A549 (cell line): ENCODE data around the gene SNRNP25. TPM values are rescaled to one million over a fixed set of nuclear protein-coding genes. Genes with fewer than 3 reads are reported as not detected.

Experiments
- ATAC-seq, 2 experiments: fragments of 200-7000 bp in 1 of 2; fragments of >200 bp in 1 of 2; cut with Nextera tagmentation in 1 of 2; cut with Tn5 transposase in 1 of 2; 3 replicates each; pipeline versions ENCODE4 v1.8.0 to v1.9.1; 2018 to 2020; ENCODE audit warnings: mild to moderate bottlenecking in 1 of 2, moderate library complexity in 1 of 2
- CTCF ChIA-PET: fragments of 300-600 bp; sonication (Branson Sonifier 250); formaldehyde crosslinking; extraction: SDS; loops from one replicate; lab custom pipeline; 2021; ENCODE audit warnings: antibody characterized with exemption, inconsistent platforms; lab: Yijun Ruan, JAX
- POLR2A ChIA-PET: fragments of 350-600 bp; formaldehyde crosslinking; extraction: SDS; loops from one replicate; lab custom pipeline; 2021; ENCODE audit warnings: antibody characterized with exemption, inconsistent platforms; lab: Yijun Ruan, JAX
- DNase-seq, 2 experiments: peaks; one replicate each; pipeline versions ENCODE4 v3.0.0 to v3.0.0-alpha.2; 2011 to 2016; ENCODE audit warnings: low read depth in 1 of 2, low spot score in 1 of 2
- FAIRE-seq: peaks from 2 replicates; lab custom pipeline; 2011; peaks lifted over from hg19 to GRCh38; lab: Jason Lieb, UNC
- H3K27ac ChIP-seq, 2 experiments: fragments of >200 bp; sonication (Bioruptor Twin); formaldehyde crosslinking; 3 replicates each; pipeline ENCODE4 v1.5.1; 2016 to 2017
- H3K4me1 ChIP-seq: fragments of >200 bp; sonication (Bioruptor Twin); formaldehyde crosslinking; 3 replicates; pipeline ENCODE4 v1.6.1; 2016
- H3K4me2 ChIP-seq: fragments of >200 bp; sonication (Bioruptor Twin); formaldehyde crosslinking; 3 replicates; pipeline ENCODE4 v1.6.1; 2016
- H3K4me3 ChIP-seq: fragments of >200 bp; sonication (Bioruptor Twin); formaldehyde crosslinking; 3 replicates; pipeline ENCODE4 v1.5.1; 2016
- H3K9me3 ChIP-seq: fragments of >200 bp; sonication (Bioruptor Twin); formaldehyde crosslinking; 3 replicates; pipeline ENCODE4 v1.6.1; 2016
- BCL3 ChIP-seq: fragments of >200 bp; sonication (Bioruptor Twin); formaldehyde crosslinking; IDR thresholded peaks from 3 replicates; pipeline ENCODE4 v1.6.1; 2016
- CBX2 ChIP-seq: fragments of 200-600 bp; sonication (generic); IDR thresholded peaks from 2 replicates; pipeline ENCODE4 v1.6.1; 2016; ENCODE audit warnings: low read depth, mild to moderate bottlenecking, borderline replicate concordance
- CEBPB ChIP-seq, 2 experiments: fragments of >200 bp in 1 of 2; sonication (Bioruptor Twin) in 1 of 2; formaldehyde crosslinking in 1 of 2; IDR thresholded peaks; 2 replicates each; pipeline ENCODE4 v1.6.1; 2012 to 2016
- CHD2 ChIP-seq: fragments of 150-350 bp; IDR thresholded peaks from 2 replicates; pipeline ENCODE4 v1.6.1; 2014; ENCODE audit warnings: low read length; ENCODE audit not compliant: partially characterized antibody
- CHD4 ChIP-seq: fragments of 200-600 bp; sonication (generic); IDR thresholded peaks from 2 replicates; pipeline ENCODE4 v1.6.1; 2016; ENCODE audit warnings: antibody characterized with exemption, mild to moderate bottlenecking, borderline replicate concordance
- EHMT2 ChIP-seq: fragments of 200-600 bp; sonication (generic); IDR thresholded peaks from 2 replicates; pipeline ENCODE4 v1.6.1; 2016; ENCODE audit warnings: antibody characterized with exemption, low read depth, mild to moderate bottlenecking, moderate library complexity
- FOSB ChIP-seq: fragments of 250-450 bp; sonication (Bioruptor Pico); IDR thresholded peaks from 2 replicates; pipeline ENCODE4 v1.5.0; 2020; ENCODE audit warnings: mild to moderate bottlenecking, moderate library complexity
- HEYL ChIP-seq: fragments of 250-450 bp; sonication (Bioruptor Pico); IDR thresholded peaks from 2 replicates; pipeline ENCODE4 v1.8.0; 2021; ENCODE audit warnings: mild to moderate bottlenecking, moderate library complexity
- HOXA7 ChIP-seq: fragments of 250-450 bp; sonication (Bioruptor Pico); IDR thresholded peaks from 2 replicates; pipeline ENCODE4 v1.5.0; 2020; ENCODE audit warnings: mild to moderate bottlenecking, moderate library complexity
- HOXB13 ChIP-seq: fragments of 250-450 bp; sonication (Bioruptor Pico); IDR thresholded peaks from 2 replicates; pipeline ENCODE4 v1.5.0; 2020; ENCODE audit warnings: low read depth, mild to moderate bottlenecking, moderate library complexity
- HOXB5 ChIP-seq: fragments of 250-450 bp; sonication (Bioruptor Pico); IDR thresholded peaks from 2 replicates; pipeline ENCODE4 v1.5.0; 2020; ENCODE audit warnings: mild to moderate bottlenecking, moderate library complexity
- JUNB ChIP-seq: fragments of >200 bp; sonication (Bioruptor Twin); formaldehyde crosslinking; IDR thresholded peaks from 2 replicates; pipeline ENCODE4 v1.6.1; 2016
- KDM1A ChIP-seq: fragments of 200-600 bp; sonication (generic); IDR thresholded peaks from 2 replicates; pipeline ENCODE4 v1.6.1; 2016; ENCODE audit warnings: low read depth, mild to moderate bottlenecking
- MAFK ChIP-seq: fragments of 450-650 bp; IDR thresholded peaks from 2 replicates; pipeline ENCODE4 v1.6.1; 2014; ENCODE audit not compliant: partially characterized antibody
- MAX ChIP-seq: IDR thresholded peaks from 2 replicates; pipeline ENCODE4 v1.6.1; 2012
- NFE2L2 ChIP-seq: fragments of 150-350 bp; conservative IDR thresholded peaks from 2 replicates; pipeline ENCODE4 v1.6.1; 2014; ENCODE audit warnings: low read length
- NPAS2 ChIP-seq: fragments of 250-450 bp; sonication (Bioruptor Pico); IDR thresholded peaks from 2 replicates; pipeline ENCODE4 v1.8.0; 2022; ENCODE audit warnings: mild to moderate bottlenecking, moderate library complexity, borderline replicate concordance
- NR3C1 ChIP-seq: fragments of >200 bp; sonication (Bioruptor Twin); formaldehyde crosslinking; IDR thresholded peaks from 3 replicates; pipeline ENCODE4 v1.6.1; 2017
- PHF8 ChIP-seq: fragments of 200-600 bp; sonication (generic); IDR thresholded peaks from 2 replicates; pipeline ENCODE4 v1.6.1; 2016; ENCODE audit warnings: low read depth, mild to moderate bottlenecking, antibody characterized with exemption, moderate library complexity, borderline replicate concordance
- POLR2A ChIP-seq: IDR thresholded peaks from 2 replicates; pipeline ENCODE4 v1.6.1; 2012; ENCODE audit warnings: mild to moderate bottlenecking, low read length
- RAD21 ChIP-seq, 2 experiments: fragments of >200 bp in 1 of 2; sonication (Bioruptor Twin) in 1 of 2; formaldehyde crosslinking in 1 of 2; IDR thresholded peaks in 1 of 2; conservative IDR thresholded peaks in 1 of 2; 2 replicates in 1 of 2; 3 replicates in 1 of 2; pipeline ENCODE4 v1.6.1; 2012 to 2018; ENCODE audit warnings: inconsistent platforms in 1 of 2
- RCOR1 ChIP-seq: fragments of 150-350 bp; IDR thresholded peaks from 2 replicates; pipeline ENCODE4 v1.6.1; 2014; ENCODE audit warnings: antibody characterized with exemption, low read length, low read depth
- TP53 ChIP-seq: fragments of 250-450 bp; sonication (Bioruptor Pico); IDR thresholded peaks from 2 replicates; pipeline ENCODE4 v1.5.0; 2021; ENCODE audit warnings: mild to moderate bottlenecking, moderate library complexity
- ZC3H11A ChIP-seq: fragments of 450-650 bp; IDR thresholded peaks from 2 replicates; pipeline ENCODE4 v1.6.1; 2014; ENCODE audit warnings: antibody characterized with exemption, mild to moderate bottlenecking
- WGBS: methylation state at CpG from one replicate; pipeline ENCODE4 v1.1.6; 2017; ENCODE audit errors: missing lambda C conversion rate; 5-methylcytosine and 5-hydroxymethylcytosine counted together
- polyA plus RNA-seq, 4 experiments: library from polyadenylated mRNA; depleted of rRNA in 3 of 4; stranded (reverse); fragments of >200 nt; fragmentation: RNase III in 1 of 4; extraction: RNeasy Plus Mini Kit Qiagen cat#74134 plus additional on column Dnase treatment in 1 of 4; gene quantifications; 2 replicates in 3 of 4; 3 replicates in 1 of 4; pipeline ENCODE4 v1.2.3, GENCODE V29; 2011 to 2017
- TF ChIP-seq, protein P1 (sequence below): fragments of >200 bp; sonication (Bioruptor Twin); formaldehyde crosslinking; IDR thresholded peaks from 2 replicates; pipeline ENCODE4 v1.6.1; 2016

Gene SNRNP25
- polyA plus RNA-seq, 2 of the 4 experiments (the other 2 are of a cell fraction) = 45.0 to 82.2 TPM

DNA sequence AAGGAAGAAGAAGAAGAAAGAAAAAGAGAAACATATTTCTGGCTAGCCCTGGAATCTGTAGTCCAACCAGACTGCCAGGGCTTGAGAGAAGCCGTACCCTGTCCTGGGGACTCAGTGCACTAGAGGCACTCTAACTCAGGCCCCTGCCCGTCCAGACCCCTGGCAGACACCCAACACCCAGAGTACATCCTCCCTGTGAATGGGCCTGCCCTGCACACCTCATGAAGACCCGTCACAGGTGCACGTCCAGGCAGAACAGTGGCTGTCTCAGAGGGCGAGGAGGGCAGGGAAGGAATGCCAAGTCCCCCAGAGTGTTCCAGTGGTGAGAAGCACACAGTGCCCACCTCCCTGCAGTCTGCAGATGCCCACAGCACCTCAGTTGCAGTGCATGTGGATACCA is 47.4 kb downstream of the SNRNP25 start:
- H3K27ac ChIP-seq = no peak overlapping the region
- WGBS = 96% methylated on average over 5 of the region's 5 CpGs
- ChIA-PET POLR2A (no interaction called here), CTCF (no interaction called here)
- TF ChIP-seq NFE2L2 (no peak), RCOR1 (no peak), HEYL (CRISPR knock-in tag) (no peak), ZC3H11A (no peak), POLR2A (no peak), HOXB5 (CRISPR knock-in tag) (no peak), CHD4 (no peak), CHD2 (no peak), NR3C1 (no peak)
- FAIRE-seq = no peak
- ATAC-seq = no peak
- H3K4me1 ChIP-seq = peaks cover 10% of the 10 kb centered on the region
- H3K4me3 ChIP-seq = no peak overlapping the region
- H3K4me2 ChIP-seq = no peak overlapping the region
- no peaks in the 10 kb centered on the region for H3K9me3 ChIP-seq
- no peak for DNase-seq

- Histone ChIP-seq H3K9me3 (no peaks in the 10 kb centered on the region), H3K4me3 (no peak overlapping the region), H3K27ac (no peak overlapping the region), H3K4me1 (peaks cover 10% of the 10 kb centered on the region), H3K4me2 (no peak overlapping the region)
- 94% methylated on average over 5 of the region's 6 CpGs for WGBS
- POLR2A ChIA-PET = no interaction called here
- ATAC-seq = no peak
- no peak for DNase-seq
- CTCF ChIA-PET = interaction anchor here (1.6 to 11.0 kb wide), 3 partner anchors 11 to 80 kb away, joined by 4 to 104 read pairs (median 85); partner anchors contain the start of gene HBQ1
- no peak for FAIRE-seq
- no peak for TF ChIP-seq NR3C1
- TF ChIP-seq RAD21 (conservative IDR thresholded peaks at IDR 0.05 in 1 of 2, IDR thresholded peaks at IDR 0.05 in 1 of 2) = no peak
- TF ChIP-seq TP53 (CRISPR knock-in tag) = no peak
Observed at GRCh38 chr16:101586-101985, 48.0 kb downstream of the SNRNP25 start.

DNA sequence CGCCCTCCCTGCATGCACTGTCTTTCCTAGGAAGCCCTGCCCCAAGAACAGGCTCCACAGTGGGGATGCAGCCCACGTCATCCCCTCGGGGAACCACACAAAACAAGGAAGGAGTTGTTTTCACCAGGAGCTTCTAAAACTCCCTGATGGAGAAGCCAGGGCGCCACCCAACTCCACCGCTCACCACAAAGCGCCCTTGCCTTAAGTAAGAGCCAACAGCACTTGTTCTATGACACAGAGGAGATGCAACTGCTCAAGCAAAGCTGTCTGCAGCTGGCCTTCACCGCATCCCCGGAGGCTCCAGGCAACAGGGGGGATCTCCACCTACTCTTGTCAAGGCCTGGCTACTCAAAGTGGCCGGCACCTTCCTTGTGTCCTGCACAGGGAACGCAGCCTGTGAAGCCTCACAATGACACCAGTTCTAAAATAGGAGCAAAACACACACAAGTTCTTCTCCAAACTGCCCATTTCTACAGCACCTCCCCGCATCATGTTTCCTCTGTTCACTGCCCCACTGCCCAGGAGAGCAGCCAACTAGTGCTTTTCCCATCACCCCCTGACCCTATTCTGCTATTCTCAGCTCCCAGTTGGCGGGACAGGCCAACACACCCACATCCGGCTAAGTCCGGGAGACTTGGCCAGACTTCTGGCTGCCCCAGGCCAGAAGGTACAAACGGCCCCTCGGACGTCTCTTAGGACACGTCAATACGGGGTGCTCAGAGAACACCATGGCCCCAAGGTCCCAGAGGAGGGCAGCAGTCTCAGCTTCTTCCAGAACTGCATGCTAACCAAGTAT is 48.6 kb downstream of the SNRNP25 start:
- no peak overlapping the region for H3K27ac ChIP-seq
- FAIRE-seq = no peak
- CTCF ChIA-PET = interaction anchor here (1.4 to 11.0 kb wide), 4 partner anchors 11 to 260 kb away, joined by 4 to 104 read pairs (median 44); partner anchors contain the start of gene HBQ1
- WGBS = 95% methylated on average over 14 of the region's 19 CpGs
- no peaks in the 10 kb centered on the region for H3K9me3 ChIP-seq
- TF ChIP-seq CBX2 (no peak), JUNB (no peak), RAD21 (conservative IDR thresholded peaks at IDR 0.05 in 1 of 2, IDR thresholded peaks at IDR 0.05 in 1 of 2) (no peak), HOXA7 (CRISPR knock-in tag) (no peak)
- peaks cover 7% of the 10 kb centered on the region for H3K4me1 ChIP-seq
- POLR2A ChIA-PET = interaction anchor here (1.0 kb wide), 1 partner anchor 251 kb away, joined by 3 read pairs; no protein-coding TSS in a partner anchor
- DNase-seq = no peak
- H3K4me2 ChIP-seq = no peak overlapping the region
- no peak overlapping the region for H3K4me3 ChIP-seq
- ATAC-seq = no peak

DNA sequence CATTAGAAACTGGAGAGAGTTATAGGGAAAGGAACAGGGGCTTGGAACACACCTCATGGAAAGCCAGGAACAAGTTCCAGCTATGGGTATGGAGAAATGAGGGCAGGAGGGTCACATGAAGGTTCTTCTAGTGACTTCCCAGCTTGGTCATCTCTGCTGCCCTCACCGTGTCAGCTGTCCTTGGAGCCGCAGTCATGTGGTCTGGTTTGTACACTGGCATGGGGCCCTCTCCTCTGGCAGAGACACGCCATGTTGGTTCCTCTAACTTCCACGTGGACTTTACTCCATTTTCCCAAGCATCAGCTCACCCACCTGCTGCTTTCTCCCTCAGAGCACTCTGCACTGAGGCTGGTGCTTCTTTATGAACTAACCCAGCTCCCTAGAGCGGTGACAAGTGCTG is 50.7 kb downstream of the SNRNP25 start:
- H3K4me1 ChIP-seq = peaks cover 4% of the 10 kb centered on the region; the same call in 2 of the 3 replicates
- no peak overlapping the region for H3K4me3 ChIP-seq
- FAIRE-seq (no peak), ATAC-seq (no peak), DNase-seq (no peak)
- H3K27ac ChIP-seq = no peak overlapping the region
- ChIA-PET CTCF (interaction anchor here (0.6 to 11.0 kb wide), 8 partner anchors 13 to 257 kb away, joined by 3 to 104 read pairs (median 16); partner anchors contain the start of gene HBQ1), POLR2A (no interaction called here)
- TF ChIP-seq MAFK (no peak), CBX2 (no peak), NPAS2 (CRISPR knock-in tag) (no peak), KDM1A (no peak), PHF8 (no peak), HOXB5 (CRISPR knock-in tag) (no peak), HEYL (CRISPR knock-in tag) (no peak), HOXB13 (CRISPR knock-in tag) (no peak), MAX (no peak), BCL3 (no peak), CEBPB (IDR thresholded peaks at IDR 0.05) (no peak), TP53 (CRISPR knock-in tag) (no peak), HOXA7 (CRISPR knock-in tag) (no peak), FOSB (CRISPR knock-in tag) (no peak), EHMT2 (no peak)
- TF ChIP-seq, protein P1, sequence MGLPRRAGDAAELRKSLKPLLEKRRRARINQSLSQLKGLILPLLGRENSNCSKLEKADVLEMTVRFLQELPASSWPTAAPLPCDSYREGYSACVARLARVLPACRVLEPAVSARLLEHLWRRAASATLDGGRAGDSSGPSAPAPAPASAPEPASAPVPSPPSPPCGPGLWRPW = no peak
- no peaks in the 10 kb centered on the region for H3K9me3 ChIP-seq
- no peak overlapping the region for H3K4me2 ChIP-seq
- WGBS = 87% methylated on average over 5 of the region's 5 CpGs
